Measurements from ENCODE around the gene MAML3. TPM values are rescaled to one million over a fixed set of nuclear protein-coding genes. Genes with fewer than 3 reads are reported as not detected.

The MAML3 gene
- total RNA-seq, 1 experiment from 2014 or later, result 12.1 TPM

DNA sequence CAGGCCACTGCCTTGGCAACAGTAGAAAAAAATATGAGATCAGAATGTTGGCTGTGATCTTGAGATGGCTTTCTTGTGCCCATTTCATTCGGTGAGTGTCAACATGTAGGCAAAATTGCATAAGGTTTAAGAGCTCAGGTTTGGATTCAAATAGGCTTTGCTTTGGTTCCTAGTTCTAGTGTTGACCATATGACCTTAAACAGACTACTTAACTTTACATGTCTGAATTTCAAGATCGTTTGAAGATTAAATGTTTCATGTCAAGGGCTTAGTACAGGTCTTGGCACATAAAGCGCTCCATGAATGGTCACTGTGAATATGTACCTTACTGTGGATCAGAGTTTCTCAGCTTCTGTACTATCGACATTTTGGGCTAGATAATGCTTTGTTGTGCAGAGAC is 284.2 kb downstream of the MAML3 start:
- POLR2A ChIA-PET, result no interaction called here
- H3K4me1 ChIP-seq, result no peaks in the 10 kb centered on the region
- Mint-ChIP-seq H3K4me3 (ENCODE audit: unreplicated experiment) (no peak overlapping the region), H3K27ac (ENCODE audit: unreplicated experiment) (no peak overlapping the region), H3K9me3 (ENCODE audit: unreplicated experiment) (no peaks in the 10 kb centered on the region), H3K27me3 (ENCODE audit: insufficient read depth, unreplicated experiment) (no peaks in the 10 kb centered on the region), H3K36me3 (ENCODE audit: insufficient read depth, unreplicated experiment) (peaks cover 4% of the 10 kb centered on the region), H3K4me1 (ENCODE audit: low read depth, unreplicated experiment) (no peaks in the 10 kb centered on the region)
- DNase-seq, result no peak
- H3K36me3 ChIP-seq (ENCODE audit: control insufficient read depth, insufficient read depth, low read length), result no peaks in the 10 kb centered on the region
- TF ChIP-seq CTCF (IDR thresholded peaks at IDR 0.05; ENCODE audit: insufficient read depth in 1 of 2, low read depth in 1 of 2, low read length in 1 of 2, severe bottlenecking in 1 of 2, unreplicated experiment in 1 of 2), result no peak
- no TSS peak for BruUV-seq (replicated peaks)
- H3K27me3 ChIP-seq (replicated peaks; ENCODE audit: control insufficient read depth, insufficient read depth, low read length), result no peaks in the 10 kb centered on the region
- intact Hi-C loops (cut with micrococcal nuclease; ENCODE audit: unreplicated experiment), result no loop called here
- no peaks in the 10 kb centered on the region for H3K9me3 ChIP-seq
- H3K4me3 ChIP-seq (ENCODE audit: low read depth, low read length), result no peak overlapping the region
- CTCF ChIA-PET, result no interaction called here

DNA sequence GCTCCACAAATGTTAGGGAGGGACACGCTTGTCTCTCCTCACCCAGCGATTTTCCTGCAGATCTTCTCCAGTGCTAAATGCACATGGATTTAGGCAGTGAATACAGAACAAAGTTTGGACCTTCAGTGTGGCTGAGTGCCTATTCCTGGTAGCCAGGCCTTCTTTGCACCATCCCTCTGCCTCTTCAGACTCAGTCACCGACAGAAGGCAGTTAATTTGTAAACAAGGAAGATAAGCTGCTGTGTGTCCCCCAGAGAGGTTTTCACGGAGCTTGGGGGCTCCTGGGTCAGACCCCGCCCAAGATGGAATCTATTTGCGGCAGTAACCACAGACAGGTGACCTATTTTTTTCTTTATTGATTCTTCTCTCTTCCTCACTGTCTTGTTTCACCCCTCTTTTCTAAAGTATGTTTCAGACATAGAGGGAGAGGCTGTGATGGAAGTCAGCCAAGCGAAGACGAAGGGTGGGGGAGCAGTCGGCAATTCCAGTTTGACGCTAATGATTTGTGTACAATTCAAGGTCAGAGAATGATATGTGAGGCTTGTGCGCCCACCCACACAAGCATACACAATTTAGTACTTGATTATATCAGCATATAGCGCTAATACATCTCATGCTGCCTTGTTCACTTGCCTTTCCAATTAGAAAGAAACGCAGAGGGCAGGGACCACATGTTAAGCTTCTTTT is 287.6 kb downstream of the MAML3 start:
- Mint-ChIP-seq H3K27ac (ENCODE audit: unreplicated experiment) (no peak overlapping the region), H3K4me1 (ENCODE audit: low read depth, unreplicated experiment) (no peaks in the 10 kb centered on the region), H3K27me3 (ENCODE audit: insufficient read depth, unreplicated experiment) (no peaks in the 10 kb centered on the region), H3K36me3 (ENCODE audit: insufficient read depth, unreplicated experiment) (peaks cover 4% of the 10 kb centered on the region), H3K4me3 (ENCODE audit: unreplicated experiment) (no peak overlapping the region), H3K9me3 (ENCODE audit: unreplicated experiment) (no peaks in the 10 kb centered on the region)
- no peak for TF ChIP-seq CTCF (IDR thresholded peaks at IDR 0.05; ENCODE audit: insufficient read depth in 1 of 2, low read depth in 1 of 2, low read length in 1 of 2, severe bottlenecking in 1 of 2, unreplicated experiment in 1 of 2)
- no peak for DNase-seq
- BruUV-seq (replicated peaks), result no TSS peak
- Histone ChIP-seq H3K4me1 (no peaks in the 10 kb centered on the region), H3K27me3 (replicated peaks; ENCODE audit: control insufficient read depth, insufficient read depth, low read length) (no peaks in the 10 kb centered on the region), H3K9me3 (no peaks in the 10 kb centered on the region), H3K36me3 (ENCODE audit: control insufficient read depth, insufficient read depth, low read length) (no peaks in the 10 kb centered on the region), H3K4me3 (ENCODE audit: low read depth, low read length) (no peak overlapping the region)
- POLR2A ChIA-PET, result no interaction called here
- intact Hi-C loops (cut with micrococcal nuclease; ENCODE audit: unreplicated experiment), result no loop called here
- CTCF ChIA-PET, result no interaction called here

GRCh38 chr4:139865537-139865936 is 288.4 kb downstream of the MAML3 start:
- Mint-ChIP-seq H3K4me1 (ENCODE audit: low read depth, unreplicated experiment) (no peaks in the 10 kb centered on the region), H3K9me3 (ENCODE audit: unreplicated experiment) (no peaks in the 10 kb centered on the region), H3K27ac (ENCODE audit: unreplicated experiment) (no peak overlapping the region), H3K36me3 (ENCODE audit: insufficient read depth, unreplicated experiment) (peaks cover 4% of the 10 kb centered on the region), H3K4me3 (ENCODE audit: unreplicated experiment) (no peak overlapping the region), H3K27me3 (ENCODE audit: insufficient read depth, unreplicated experiment) (no peaks in the 10 kb centered on the region)
- Histone ChIP-seq H3K4me3 (ENCODE audit: low read depth, low read length) (no peak overlapping the region), H3K27me3 (replicated peaks; ENCODE audit: control insufficient read depth, insufficient read depth, low read length) (no peaks in the 10 kb centered on the region), H3K36me3 (ENCODE audit: control insufficient read depth, insufficient read depth, low read length) (no peaks in the 10 kb centered on the region), H3K4me1 (no peaks in the 10 kb centered on the region), H3K9me3 (no peaks in the 10 kb centered on the region)
- intact Hi-C loops (cut with micrococcal nuclease; ENCODE audit: unreplicated experiment), result no loop called here
- TF ChIP-seq CTCF (IDR thresholded peaks at IDR 0.05; ENCODE audit: insufficient read depth in 1 of 2, low read depth in 1 of 2, low read length in 1 of 2, severe bottlenecking in 1 of 2, unreplicated experiment in 1 of 2), result no peak
- CTCF ChIA-PET, result no interaction called here
- POLR2A ChIA-PET, result no interaction called here
- DNase-seq, result no peak
- no TSS peak for BruUV-seq (replicated peaks)

Measured in Caco-2 (cell line).